WTC11 (cell line): Measurements from ENCODE around the gene GARRE1.

Source experiments
- ATF3 ChIP-seq: sonication (generic); formaldehyde crosslinking; conservative IDR thresholded peaks from 2 replicates; pipeline ENCODE4 v1.8.1; 2022; ENCODE audit warnings: mild to moderate bottlenecking, missing genetic modification reagents
- CTCF ChIP-seq: fragments of 200-600 bp; IDR thresholded peaks from 2 replicates; pipeline ENCODE4 v1.8.0; 2022; ENCODE audit warnings: antibody characterized with exemption
- E2F1 ChIP-seq: sonication (generic); formaldehyde crosslinking; IDR thresholded peaks from 2 replicates; pipeline ENCODE4 v1.8.0; 2022; ENCODE audit warnings: mild to moderate bottlenecking, missing genetic modification reagents
- E2F4 ChIP-seq: sonication (generic); formaldehyde crosslinking; IDR thresholded peaks from 2 replicates; pipeline ENCODE4 v1.8.1; 2022; ENCODE audit warnings: low read depth, mild to moderate bottlenecking, moderate library complexity, missing genetic modification reagents, borderline replicate concordance
- IRF2 ChIP-seq: sonication (generic); formaldehyde crosslinking; IDR thresholded peaks from 2 replicates; pipeline ENCODE4 v1.8.0; 2022; ENCODE audit warnings: low read depth, missing genetic modification reagents, borderline replicate concordance
- JUN ChIP-seq: sonication (generic); formaldehyde crosslinking; IDR thresholded peaks from 2 replicates; pipeline ENCODE4 v1.8.0; 2023; ENCODE audit warnings: mild to moderate bottlenecking, missing genetic modification reagents
- NR1H2 ChIP-seq: sonication (generic); formaldehyde crosslinking; IDR thresholded peaks from 2 replicates; pipeline ENCODE4 v1.9.0; 2021; ENCODE audit warnings: mild to moderate bottlenecking, moderate library complexity, missing genetic modification reagents
- PREB ChIP-seq: sonication (generic); formaldehyde crosslinking; IDR thresholded peaks from 2 replicates; pipeline ENCODE4 v1.8.1; 2022; ENCODE audit warnings: mild to moderate bottlenecking, missing genetic modification reagents, moderate library complexity, borderline replicate concordance
- TEAD4 ChIP-seq: sonication (generic); formaldehyde crosslinking; IDR thresholded peaks from 2 replicates; pipeline ENCODE4 v1.8.0; 2022; ENCODE audit warnings: mild to moderate bottlenecking, missing genetic modification reagents
- USF1 ChIP-seq: sonication (generic); formaldehyde crosslinking; IDR thresholded peaks from 2 replicates; pipeline ENCODE4 v1.8.0; 2022; ENCODE audit warnings: mild to moderate bottlenecking, missing genetic modification reagents
- USF2 ChIP-seq: sonication (generic); formaldehyde crosslinking; IDR thresholded peaks from 2 replicates; pipeline ENCODE4 v1.8.1; 2023; ENCODE audit warnings: mild to moderate bottlenecking, missing genetic modification reagents, moderate library complexity
- ZNF232 ChIP-seq: sonication (generic); formaldehyde crosslinking; IDR thresholded peaks from 2 replicates; pipeline ENCODE4 v1.8.0; 2022; ENCODE audit warnings: mild to moderate bottlenecking, missing genetic modification reagents
- ZNF416 ChIP-seq: fragments of 250-450 bp; sonication (Bioruptor Pico); IDR thresholded peaks from 2 replicates; pipeline ENCODE4 v1.9.0; 2021; ENCODE audit warnings: mild to moderate bottlenecking, inconsistent platforms
- ZNF423 ChIP-seq: fragments of 250-450 bp; sonication (Bioruptor Pico); IDR thresholded peaks from 2 replicates; pipeline ENCODE4 v2.1.2; 2022; ENCODE audit warnings: mild to moderate bottlenecking, moderate library complexity

- no peak for TF ChIP-seq USF1 (CRISPR knock-in tag)
- no peak for TF ChIP-seq NR1H2 (CRISPR knock-in tag)
- TF ChIP-seq TEAD4, result no peak
- TF ChIP-seq CTCF, result no peak
- no peak for TF ChIP-seq USF2
- no peak for TF ChIP-seq ZNF416 (CRISPR knock-in tag)
- no peak for TF ChIP-seq PREB (CRISPR knock-in tag)
- TF ChIP-seq E2F1 (CRISPR knock-in tag), result no peak
- no peak for TF ChIP-seq ZNF232
- TF ChIP-seq ZNF423 (CRISPR knock-in tag), result no peak
- no peak for TF ChIP-seq ATF3 (CRISPR knock-in tag)
- no peak for TF ChIP-seq JUN
- no peak for TF ChIP-seq IRF2
- no peak for TF ChIP-seq E2F4
These were observed 32.0 kb upstream of the GARRE1 start for GRCh38 chr19:34222386-34222785.
